ENCODE measurements around the gene DAZAP2. TPM values are rescaled to one million over a fixed set of nuclear protein-coding genes. Genes with fewer than 3 reads are reported as not detected.
"Not testable (repeated sequence)": the region's sequence is repeated elsewhere in the genome, so short reads cannot be mapped to it uniquely, and the experiment has no call there.

DAZAP2 gene
- total RNA-seq, 1 donor from 2014 or later: 146 TPM

- intact Hi-C loops (cut with micrococcal nuclease): no loop called here
- no peak for DNase-seq
- ATAC-seq: no peak
These were observed 4.2 kb downstream of the DAZAP2 start for GRCh38 chr12:51242876-51243275.

- intact Hi-C loops (cut with micrococcal nuclease): no loop called here
- no peak for ATAC-seq
- DNase-seq: no peak
These were observed 5.6 kb downstream of the DAZAP2 start for GRCh38 chr12:51244269-51244668.

GRCh38 chr12:51245476-51246253 lies 7.0 kb downstream of the DAZAP2 start:
- ATAC-seq (no peak), DNase-seq (no peak)
- intact Hi-C loops (cut with micrococcal nuclease): no loop called here

- DNase-seq (no peak), ATAC-seq (peak; percentile 65)
- intact Hi-C loops (cut with micrococcal nuclease): no loop called here
These were observed 7.7 kb downstream of the DAZAP2 start for GRCh38 chr12:51246254-51246853.

- DNase-seq (no peak), ATAC-seq (no peak)
- intact Hi-C loops (cut with micrococcal nuclease): no loop called here
These were observed 9.0 kb downstream of the DAZAP2 start for GRCh38 chr12:51247523-51248206.

- DNase-seq (no peak), ATAC-seq (no peak)
- intact Hi-C loops (cut with micrococcal nuclease): no loop called here
These were observed 14.7 kb downstream of the DAZAP2 start for GRCh38 chr12:51253276-51253675.

- ATAC-seq: no peak
- intact Hi-C loops (cut with micrococcal nuclease): no loop called here
- no peak for DNase-seq
These were observed 15.9 kb downstream of the DAZAP2 start for GRCh38 chr12:51254536-51254935.

GRCh38 chr12:51259600-51259999 lies 21.0 kb downstream of the DAZAP2 start:
- DNase-seq; intact Hi-C loops (cut with micrococcal nuclease); ATAC-seq: not testable (repeated sequence)

GRCh38 chr12:51262758-51263177 lies 24.1 kb downstream of the DAZAP2 start:
- DNase-seq: no peak
- intact Hi-C loops (cut with micrococcal nuclease): no loop called here
- ATAC-seq: no peak

GRCh38 chr12:51263341-51263740 lies 24.7 kb downstream of the DAZAP2 start:
- intact Hi-C loops (cut with micrococcal nuclease): no loop called here
- DNase-seq (no peak), ATAC-seq (no peak)

- intact Hi-C loops (cut with micrococcal nuclease): no loop called here
- no peak for ATAC-seq
- no peak for DNase-seq
These were observed 25.7 kb downstream of the DAZAP2 start for GRCh38 chr12:51264297-51264696.

- DNase-seq: no peak
- intact Hi-C loops (cut with micrococcal nuclease): no loop called here
- no peak for ATAC-seq
These were observed 26.4 kb downstream of the DAZAP2 start for GRCh38 chr12:51265024-51265423.

- ATAC-seq: peak; percentile 67
- DNase-seq: peak; percentile 53
- intact Hi-C loops (cut with micrococcal nuclease): no loop called here
These were observed 30.8 kb downstream of the DAZAP2 start for GRCh38 chr12:51269174-51270066.

GRCh38 chr12:51270067-51270950 lies 31.7 kb downstream of the DAZAP2 start, which contains the start of gene SMAGP:
Gene SMAGP, minus strand, starts transcription at chr12:51270415. Its CDS starts 1,137 bp downstream, at chr12:51269278.
- ATAC-seq (peak; percentile 83), DNase-seq (peak; percentile 71)
- intact Hi-C loops (cut with micrococcal nuclease): no loop called here

GRCh38 chr12:51270951-51271518 lies 32.4 kb downstream of the DAZAP2 start:
- DNase-seq (no peak), ATAC-seq (peak; percentile 7)
- intact Hi-C loops (cut with micrococcal nuclease): no loop called here

- intact Hi-C loops (cut with micrococcal nuclease): not testable (repeated sequence)
These were observed 34.2 kb downstream of the DAZAP2 start for GRCh38 chr12:51272810-51273209.

GRCh38 chr12:51275088-51275487 lies 36.5 kb downstream of the DAZAP2 start:
- intact Hi-C loops (cut with micrococcal nuclease): no loop called here
- DNase-seq (no peak), ATAC-seq (no peak)

More at GRCh38 chr12:51272810-51273209, 34.2 kb downstream of the DAZAP2 start:
- not testable (repeated sequence) for ATAC-seq, DNase-seq
